Stimulated activated naive CD8-positive, alpha-beta T cell treated with anti-CD3 and anti-CD28 coated beads, Interleukin-15, amount 100 ng/mL, for 72 hours (primary cell): Measurements from ENCODE around the gene SYNGR3.

Experiments used
- ATAC-seq: fragments of 150-1000 bp; cut with Tn5 transposase; 2 replicates; pipeline ENCODE4 v1.10.0; 2021; ENCODE audit warnings: mild to moderate bottlenecking, moderate library complexity
- DNase-seq, 2 donors: peaks; one replicate each; pipeline ENCODE4 v3.0.0; 2021 to 2022
- H3K27ac Mint-ChIP-seq, 2 donors: one replicate each; pipeline ENCODE4 v1.8.0; 2022; ENCODE audit warnings: mild to moderate bottlenecking in 2 of 2, mixed read lengths in 2 of 2, moderate library complexity in 2 of 2
- H3K27me3 Mint-ChIP-seq: one replicate; pipeline ENCODE4 v1.8.0; 2022; ENCODE audit warnings: mixed read lengths
- H3K4me1 Mint-ChIP-seq: one replicate; pipeline ENCODE4 v1.8.0; 2022; ENCODE audit warnings: mild to moderate bottlenecking, mixed read lengths
- H3K4me3 Mint-ChIP-seq, 2 donors: one replicate each; pipeline ENCODE4 v1.8.0; 2022; ENCODE audit warnings: mild to moderate bottlenecking in 2 of 2, mixed read lengths in 2 of 2, moderate library complexity in 1 of 2
- H3K9me3 Mint-ChIP-seq, 2 donors: one replicate each; pipeline ENCODE4 v1.8.0; 2022; ENCODE audit warnings: mixed read lengths in 2 of 2

The SYNGR3 gene

GRCh38 chr16:1968146-1968953 lies 21.4 kb upstream of the SYNGR3 start:
- H3K4me3 Mint-ChIP-seq, result no peak overlapping the region
- no peak for DNase-seq
- peaks cover 57% of the 10 kb centered on the region for H3K4me1 Mint-ChIP-seq
- H3K9me3 Mint-ChIP-seq, result no peaks in the 10 kb centered on the region
- no peaks in the 10 kb centered on the region for H3K27me3 Mint-ChIP-seq
- H3K27ac Mint-ChIP-seq, result peak overlapping the region in 1 of 2 donors; percentile 54
- ATAC-seq, result no peak

GRCh38 chr16:1971796-1972489 lies 17.8 kb upstream of the SYNGR3 start, which contains the start of gene TBL3:
Gene TBL3, plus strand, starts transcription at chr16:1972053. Its CDS starts 112 bp downstream, at chr16:1972165.
- DNase-seq (peak; percentile 97 to 98), ATAC-seq (peak; percentile 97)
- peak within 1 kb of the TSS; percentile 94 to 99 for H3K27ac Mint-ChIP-seq
- peak within 1 kb of the TSS; percentile 94 to 100 for H3K4me3 Mint-ChIP-seq
- H3K27me3 Mint-ChIP-seq, result no peaks in the 10 kb centered on the region
- H3K9me3 Mint-ChIP-seq, result no peaks in the 10 kb centered on the region
- H3K4me1 Mint-ChIP-seq, result peaks cover 54% of the 10 kb centered on the region

GRCh38 chr16:1972490-1972877 lies 17.3 kb upstream of the SYNGR3 start:
- Mint-ChIP-seq H3K4me1 (peaks cover 49% of the 10 kb centered on the region), H3K9me3 (no peaks in the 10 kb centered on the region), H3K27ac (peak overlapping the region; percentile 94 to 99), H3K27me3 (no peaks in the 10 kb centered on the region), H3K4me3 (peak overlapping the region; percentile 94 to 100)
- DNase-seq (peak in 1 of 2 donors; percentile 26), ATAC-seq (no peak)

GRCh38 chr16:1973461-1974156 lies 16.2 kb upstream of the SYNGR3 start:
- DNase-seq (no peak), ATAC-seq (no peak)
- no peaks in the 10 kb centered on the region for H3K9me3 Mint-ChIP-seq
- H3K27ac Mint-ChIP-seq, result peak overlapping the region; percentile 37 to 99
- no peaks in the 10 kb centered on the region for H3K27me3 Mint-ChIP-seq
- H3K4me3 Mint-ChIP-seq, result peak overlapping the region; percentile 12 to 60
- H3K4me1 Mint-ChIP-seq, result peaks cover 46% of the 10 kb centered on the region

- DNase-seq (no peak), ATAC-seq (no peak)
- H3K9me3 Mint-ChIP-seq, result no peaks in the 10 kb centered on the region
- H3K27ac Mint-ChIP-seq, result no peak overlapping the region
- peaks cover 46% of the 10 kb centered on the region for H3K4me1 Mint-ChIP-seq
- no peak overlapping the region for H3K4me3 Mint-ChIP-seq
- H3K27me3 Mint-ChIP-seq, result peaks cover 1% of the 10 kb centered on the region
These were observed 15.4 kb upstream of the SYNGR3 start for GRCh38 chr16:1974157-1975070.

- ATAC-seq (no peak), DNase-seq (no peak)
- peaks cover 13% of the 10 kb centered on the region for H3K27me3 Mint-ChIP-seq
These were observed 14.1 kb upstream of the SYNGR3 start for GRCh38 chr16:1975432-1976215.

GRCh38 chr16:1976216-1976520 lies 13.6 kb upstream of the SYNGR3 start:
- H3K27ac Mint-ChIP-seq, result no peak overlapping the region
- no peak overlapping the region for H3K4me3 Mint-ChIP-seq
- H3K27me3 Mint-ChIP-seq, result peaks cover 19% of the 10 kb centered on the region
- DNase-seq (no peak), ATAC-seq (no peak)
- peaks cover 44% of the 10 kb centered on the region for H3K4me1 Mint-ChIP-seq
- no peaks in the 10 kb centered on the region for H3K9me3 Mint-ChIP-seq

More at GRCh38 chr16:1975432-1976215, 14.1 kb upstream of the SYNGR3 start:
- Mint-ChIP-seq H3K27ac (no peak overlapping the region), H3K4me3 (no peak overlapping the region), H3K9me3 (no peaks in the 10 kb centered on the region), H3K4me1 (peaks cover 44% of the 10 kb centered on the region)

- ATAC-seq, result no peak
- H3K4me1 Mint-ChIP-seq, result peaks cover 44% of the 10 kb centered on the region
- H3K9me3 Mint-ChIP-seq, result no peaks in the 10 kb centered on the region
- no peak overlapping the region for H3K4me3 Mint-ChIP-seq
- H3K27me3 Mint-ChIP-seq, result peaks cover 29% of the 10 kb centered on the region
- H3K27ac Mint-ChIP-seq, result no peak overlapping the region
- no peak for DNase-seq
These were observed 12.6 kb upstream of the SYNGR3 start for GRCh38 chr16:1976951-1977874.

- Mint-ChIP-seq H3K27ac (no peak overlapping the region), H3K4me1 (peaks cover 46% of the 10 kb centered on the region), H3K27me3 (peaks cover 36% of the 10 kb centered on the region), H3K9me3 (no peaks in the 10 kb centered on the region), H3K4me3 (no peak overlapping the region)
- no peak for ATAC-seq
- no peak for DNase-seq
These were observed 11.9 kb upstream of the SYNGR3 start for GRCh38 chr16:1977875-1978268.

- H3K4me1 Mint-ChIP-seq, result peaks cover 43% of the 10 kb centered on the region
- no peak overlapping the region for H3K27ac Mint-ChIP-seq
- H3K27me3 Mint-ChIP-seq, result peaks cover 43% of the 10 kb centered on the region
- no peak overlapping the region for H3K4me3 Mint-ChIP-seq
- H3K9me3 Mint-ChIP-seq, result no peaks in the 10 kb centered on the region
- DNase-seq (no peak), ATAC-seq (no peak)
These were observed 11.2 kb upstream of the SYNGR3 start for GRCh38 chr16:1978476-1979120.

GRCh38 chr16:1979271-1980029 lies 10.3 kb upstream of the SYNGR3 start:
- peaks cover 37% of the 10 kb centered on the region for H3K4me1 Mint-ChIP-seq
- DNase-seq, result peak in 1 of 2 donors; percentile 23
- peak overlapping the region in 1 of 2 donors; percentile 18 for H3K4me3 Mint-ChIP-seq
- peaks cover 46% of the 10 kb centered on the region for H3K27me3 Mint-ChIP-seq
- H3K9me3 Mint-ChIP-seq, result no peaks in the 10 kb centered on the region
- H3K27ac Mint-ChIP-seq, result peak overlapping the region in 1 of 2 donors; percentile 19
- no peak for ATAC-seq

- ATAC-seq, result no peak
- no peak overlapping the region for H3K4me3 Mint-ChIP-seq
- H3K27ac Mint-ChIP-seq, result peak overlapping the region in 1 of 2 donors; percentile 19
- H3K4me1 Mint-ChIP-seq, result peaks cover 40% of the 10 kb centered on the region
- H3K9me3 Mint-ChIP-seq, result no peaks in the 10 kb centered on the region
- no peak for DNase-seq
- H3K27me3 Mint-ChIP-seq, result peaks cover 46% of the 10 kb centered on the region
These were observed 9.6 kb upstream of the SYNGR3 start for GRCh38 chr16:1980030-1980769.
